IPS-15b (cell line): Measurements from ENCODE around the gene POU6F2.

ENCODE experiments used
- H3K27me3 ChIP-seq: one replicate; pipeline ENCODE4 v1.6.1; 2013; ENCODE audit warnings: low read length; ENCODE audit not compliant: control insufficient read depth, insufficient read depth
- H3K36me3 ChIP-seq: one replicate; pipeline ENCODE4 v1.6.1; 2013; ENCODE audit warnings: low read length; ENCODE audit not compliant: control insufficient read depth, insufficient read depth
- H3K4me1 ChIP-seq: one replicate; pipeline ENCODE4 v1.6.1; 2013; ENCODE audit warnings: mild to moderate bottlenecking, low read length; ENCODE audit not compliant: control insufficient read depth, insufficient read depth
- H3K4me3 ChIP-seq: one replicate; pipeline ENCODE4 v1.5.1; 2013; ENCODE audit warnings: low read depth, low read length
- H3K9ac ChIP-seq: one replicate; pipeline ENCODE4 v1.6.1; 2013; ENCODE audit warnings: low read depth, mild to moderate bottlenecking, low read length
- H3K9me3 ChIP-seq: one replicate; pipeline ENCODE4 v1.6.1; 2013; ENCODE audit warnings: mild to moderate bottlenecking, low read length; ENCODE audit not compliant: control insufficient read depth, insufficient read depth

POU6F2 gene

GRCh38 chr7:39198556-39198955 is 220.8 kb downstream of the POU6F2 start:
- Histone ChIP-seq H3K4me1 (peaks cover 5% of the 10 kb centered on the region), H3K9ac (no peak overlapping the region), H3K4me3 (no peak overlapping the region)

GRCh38 chr7:39199006-39199405 is 221.3 kb downstream of the POU6F2 start:
- no peaks in the 10 kb centered on the region for H3K36me3 ChIP-seq
- no peaks in the 10 kb centered on the region for H3K27me3 ChIP-seq
- no peak overlapping the region for H3K9ac ChIP-seq
- no peak overlapping the region for H3K4me3 ChIP-seq
- H3K9me3 ChIP-seq: no peaks in the 10 kb centered on the region
- peaks cover 7% of the 10 kb centered on the region for H3K4me1 ChIP-seq

More at GRCh38 chr7:39198556-39198955, 220.8 kb downstream of the POU6F2 start:
- no peaks in the 10 kb centered on the region for H3K9me3 ChIP-seq
- no peaks in the 10 kb centered on the region for H3K27me3 ChIP-seq
- H3K36me3 ChIP-seq: no peaks in the 10 kb centered on the region

- Histone ChIP-seq H3K4me1 (peaks cover 7% of the 10 kb centered on the region), H3K36me3 (no peaks in the 10 kb centered on the region), H3K4me3 (no peak overlapping the region), H3K9ac (no peak overlapping the region), H3K27me3 (no peaks in the 10 kb centered on the region), H3K9me3 (no peaks in the 10 kb centered on the region)
Measured at GRCh38 chr7:39199951-39200350, 222.2 kb downstream of the POU6F2 start.

GRCh38 chr7:39202041-39202440 is 224.3 kb downstream of the POU6F2 start:
- peaks cover 7% of the 10 kb centered on the region for H3K4me1 ChIP-seq
- no peak overlapping the region for H3K4me3 ChIP-seq
- no peaks in the 10 kb centered on the region for H3K27me3 ChIP-seq
- no peaks in the 10 kb centered on the region for H3K9me3 ChIP-seq
- no peak overlapping the region for H3K9ac ChIP-seq
- no peaks in the 10 kb centered on the region for H3K36me3 ChIP-seq

- no peaks in the 10 kb centered on the region for H3K4me1 ChIP-seq
- no peaks in the 10 kb centered on the region for H3K36me3 ChIP-seq
- H3K9ac ChIP-seq: no peak overlapping the region
- no peaks in the 10 kb centered on the region for H3K9me3 ChIP-seq
- no peaks in the 10 kb centered on the region for H3K27me3 ChIP-seq
- no peak overlapping the region for H3K4me3 ChIP-seq
Measured at GRCh38 chr7:39210362-39210761, 232.7 kb downstream of the POU6F2 start.

- Histone ChIP-seq H3K4me3 (no peak overlapping the region), H3K27me3 (no peaks in the 10 kb centered on the region), H3K9me3 (no peaks in the 10 kb centered on the region), H3K36me3 (no peaks in the 10 kb centered on the region), H3K4me1 (no peaks in the 10 kb centered on the region), H3K9ac (no peak overlapping the region)
Measured at GRCh38 chr7:39211581-39211980, 233.9 kb downstream of the POU6F2 start.

- Histone ChIP-seq H3K36me3 (no peaks in the 10 kb centered on the region), H3K27me3 (no peaks in the 10 kb centered on the region)
Measured at GRCh38 chr7:39212876-39213275, 235.2 kb downstream of the POU6F2 start.

GRCh38 chr7:39217783-39218182 is 240.1 kb downstream of the POU6F2 start:
- Histone ChIP-seq H3K9me3 (no peaks in the 10 kb centered on the region), H3K4me1 (no peaks in the 10 kb centered on the region), H3K36me3 (no peaks in the 10 kb centered on the region), H3K9ac (no peak overlapping the region), H3K27me3 (no peaks in the 10 kb centered on the region), H3K4me3 (no peak overlapping the region)

More at GRCh38 chr7:39212876-39213275, 235.2 kb downstream of the POU6F2 start:
- Histone ChIP-seq H3K4me1 (no peaks in the 10 kb centered on the region), H3K4me3 (no peak overlapping the region), H3K9ac (no peak overlapping the region), H3K9me3 (no peaks in the 10 kb centered on the region)

GRCh38 chr7:39219869-39220268 is 242.2 kb downstream of the POU6F2 start:
- H3K4me1 ChIP-seq: peaks cover 5% of the 10 kb centered on the region
- H3K4me3 ChIP-seq: no peak overlapping the region
- H3K9me3 ChIP-seq: no peaks in the 10 kb centered on the region
- no peaks in the 10 kb centered on the region for H3K27me3 ChIP-seq
- H3K9ac ChIP-seq: no peak overlapping the region
- H3K36me3 ChIP-seq: no peaks in the 10 kb centered on the region

- Histone ChIP-seq H3K9me3 (no peaks in the 10 kb centered on the region), H3K4me1 (peaks cover 5% of the 10 kb centered on the region), H3K4me3 (no peak overlapping the region)
Measured at GRCh38 chr7:39221901-39222300, 244.2 kb downstream of the POU6F2 start.

GRCh38 chr7:39228946-39229345 is 251.2 kb downstream of the POU6F2 start:
- Histone ChIP-seq H3K9ac (no peak overlapping the region), H3K36me3 (no peaks in the 10 kb centered on the region), H3K4me3 (no peak overlapping the region), H3K9me3 (no peaks in the 10 kb centered on the region), H3K4me1 (peaks cover 7% of the 10 kb centered on the region), H3K27me3 (no peaks in the 10 kb centered on the region)

More at GRCh38 chr7:39221901-39222300, 244.2 kb downstream of the POU6F2 start:
- no peaks in the 10 kb centered on the region for H3K36me3 ChIP-seq
- no peak overlapping the region for H3K9ac ChIP-seq
- no peaks in the 10 kb centered on the region for H3K27me3 ChIP-seq

- Histone ChIP-seq H3K4me1 (peaks cover under 1% of the 10 kb centered on the region), H3K36me3 (no peaks in the 10 kb centered on the region), H3K9ac (no peak overlapping the region), H3K27me3 (no peaks in the 10 kb centered on the region), H3K9me3 (no peaks in the 10 kb centered on the region), H3K4me3 (no peak overlapping the region)
Measured at GRCh38 chr7:39233851-39234529, 256.3 kb downstream of the POU6F2 start.
